NCI-H146 (cell line): Measurements from ENCODE around the gene MAN1C1.

Source experiments
- DNase-seq: peaks from one replicate; lab custom pipeline; 2025; lab: John Stamatoyannopoulos, UW

Gene MAN1C1

GRCh38 chr1:25616095-25616986, at the start of gene MAN1C1:
TSS of gene MAN1C1 (plus strand) at chr1:25616791. CDS start at chr1:25617798, 1,007 bp downstream.
- DNase-seq, result peak; percentile 91

- no peak for DNase-seq
These were observed 48.9 kb upstream of the MAN1C1 start for GRCh38 chr1:25567710-25568089.

DNA sequence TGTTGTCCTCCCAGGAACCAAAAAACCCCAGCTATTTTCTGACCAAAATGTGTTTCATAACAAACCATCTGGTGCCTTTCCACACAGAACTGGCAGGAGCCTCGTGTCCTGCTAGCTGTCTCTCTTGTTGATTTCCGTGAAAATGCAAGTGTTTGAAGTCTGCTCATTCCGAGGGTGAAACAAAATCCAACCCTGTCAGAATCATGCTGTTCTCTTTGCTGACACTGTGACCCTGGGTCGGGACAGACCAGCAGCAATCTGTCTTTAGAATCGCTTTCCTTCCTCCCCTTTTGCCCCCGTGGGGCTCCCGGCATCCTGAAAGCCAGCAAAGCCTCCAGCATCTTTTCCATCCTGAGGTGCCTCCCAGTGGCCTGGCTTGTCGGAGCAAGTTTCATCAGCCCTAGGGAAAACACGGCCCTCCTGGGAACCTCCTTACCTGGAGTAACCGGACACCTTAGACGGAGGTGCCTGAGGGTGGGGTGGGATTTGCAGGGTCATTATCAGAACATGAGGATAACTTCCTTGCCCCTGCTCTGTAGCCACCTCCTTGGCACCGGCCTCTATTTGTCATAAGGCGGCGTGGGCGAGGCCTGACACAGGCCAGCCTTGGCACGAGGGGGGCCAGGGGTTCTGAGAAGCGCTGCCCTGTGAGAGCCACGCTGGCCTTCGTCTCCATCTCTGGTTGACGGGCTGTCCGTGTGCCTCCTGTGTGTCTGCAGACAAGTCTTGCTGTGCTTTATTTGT, 48.3 kb upstream of the MAN1C1 start:
- DNase-seq, result no peak

GRCh38 chr1:25568834-25569596, 47.6 kb upstream of the MAN1C1 start:
- DNase-seq, result no peak

DNA sequence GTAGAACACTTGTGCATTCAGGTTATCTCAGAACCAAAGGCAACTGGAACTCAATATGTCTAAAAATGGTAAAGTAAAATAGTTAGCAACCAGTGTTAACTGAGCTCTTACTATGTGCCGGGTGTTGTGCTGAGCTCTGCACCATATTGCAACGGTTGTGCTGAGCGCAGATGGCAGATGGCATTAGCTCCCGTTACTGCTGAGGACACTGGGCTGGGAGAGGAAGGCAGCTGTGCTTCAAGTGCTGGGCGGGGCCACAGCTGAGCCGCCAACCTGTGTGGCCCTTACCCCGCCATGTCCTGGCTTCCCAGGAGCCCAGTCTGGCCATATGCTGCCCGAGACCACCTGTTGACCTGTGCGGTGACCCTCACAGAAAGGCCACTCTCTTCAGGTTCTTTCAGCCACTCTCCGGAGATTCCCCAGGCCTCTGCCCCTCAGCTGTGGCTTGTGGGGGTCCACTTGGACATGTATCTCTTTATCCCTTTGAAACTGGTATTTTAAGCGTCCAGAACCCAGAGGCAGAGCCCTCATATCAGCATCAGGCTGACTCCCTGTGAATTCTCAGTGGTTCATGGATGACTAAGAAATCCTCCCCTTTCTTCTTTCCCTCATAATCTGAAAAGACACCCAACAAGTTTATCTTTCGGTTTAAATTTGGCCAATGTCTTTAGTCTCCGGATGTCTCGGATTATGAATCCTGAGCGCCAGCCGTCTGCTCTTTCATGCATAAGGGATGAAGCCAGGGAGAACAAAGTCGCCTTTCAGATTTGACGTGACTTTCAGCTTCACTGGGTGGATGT, 46.8 kb upstream of the MAN1C1 start:
- peak; percentile 9 for DNase-seq

DNA sequence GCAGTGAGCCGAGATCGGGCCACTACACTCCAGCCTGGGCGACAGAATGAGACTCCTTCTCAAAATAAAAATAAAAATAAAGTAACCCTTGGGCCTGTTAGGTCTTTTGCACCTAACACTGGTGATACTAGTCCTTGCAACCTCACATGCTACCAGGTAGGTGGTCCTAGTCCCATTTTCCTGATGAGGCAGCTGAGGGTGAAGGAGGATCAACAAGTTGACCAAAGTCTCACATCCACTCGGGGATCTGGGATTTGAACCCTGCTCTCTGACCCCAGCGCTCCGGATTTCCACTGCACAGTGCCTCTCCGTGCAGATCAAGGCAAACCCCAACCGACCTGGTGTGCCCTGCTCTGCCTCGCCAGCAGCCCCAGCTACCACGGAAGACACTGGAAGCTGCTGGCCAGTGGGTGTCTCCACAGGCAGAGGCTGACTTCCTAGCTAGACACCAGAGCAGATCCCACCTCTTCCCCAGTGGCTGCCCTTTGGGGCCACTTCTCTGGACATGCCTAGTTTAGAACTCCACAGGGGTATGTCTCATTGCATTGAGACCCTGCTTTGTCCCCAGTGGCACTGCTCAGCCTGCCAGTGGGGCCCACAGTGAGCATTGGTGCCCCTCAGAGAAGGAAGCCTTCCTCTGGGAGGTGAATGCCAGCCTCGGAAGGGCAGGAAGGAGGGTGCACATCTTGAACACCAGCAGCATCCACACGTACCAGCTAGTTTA, 45.6 kb upstream of the MAN1C1 start:
- DNase-seq, result no peak

- DNase-seq, result no peak
These were observed 45.0 kb upstream of the MAN1C1 start for GRCh38 chr1:25571522-25571970.

DNA sequence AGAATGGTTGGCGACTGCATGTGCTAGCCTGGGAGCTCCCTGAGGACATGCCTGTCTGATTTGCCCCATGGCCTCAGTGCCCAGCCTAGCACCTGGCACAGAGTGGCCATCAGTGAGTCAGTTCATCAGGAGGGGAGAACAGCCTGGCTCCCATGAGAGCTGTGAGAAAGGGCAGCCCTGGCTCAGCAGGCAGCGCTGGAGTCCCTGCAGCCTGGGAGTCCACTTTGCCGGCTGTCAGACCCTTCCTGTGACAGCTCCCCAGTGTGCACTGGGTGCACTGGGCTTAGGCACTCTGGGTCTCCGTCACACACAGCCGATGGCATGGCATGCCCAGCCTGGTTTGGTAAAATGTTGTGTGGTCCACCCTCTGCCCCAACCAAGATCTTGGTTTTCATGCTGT, 44.5 kb upstream of the MAN1C1 start:
- DNase-seq, result no peak

DNA sequence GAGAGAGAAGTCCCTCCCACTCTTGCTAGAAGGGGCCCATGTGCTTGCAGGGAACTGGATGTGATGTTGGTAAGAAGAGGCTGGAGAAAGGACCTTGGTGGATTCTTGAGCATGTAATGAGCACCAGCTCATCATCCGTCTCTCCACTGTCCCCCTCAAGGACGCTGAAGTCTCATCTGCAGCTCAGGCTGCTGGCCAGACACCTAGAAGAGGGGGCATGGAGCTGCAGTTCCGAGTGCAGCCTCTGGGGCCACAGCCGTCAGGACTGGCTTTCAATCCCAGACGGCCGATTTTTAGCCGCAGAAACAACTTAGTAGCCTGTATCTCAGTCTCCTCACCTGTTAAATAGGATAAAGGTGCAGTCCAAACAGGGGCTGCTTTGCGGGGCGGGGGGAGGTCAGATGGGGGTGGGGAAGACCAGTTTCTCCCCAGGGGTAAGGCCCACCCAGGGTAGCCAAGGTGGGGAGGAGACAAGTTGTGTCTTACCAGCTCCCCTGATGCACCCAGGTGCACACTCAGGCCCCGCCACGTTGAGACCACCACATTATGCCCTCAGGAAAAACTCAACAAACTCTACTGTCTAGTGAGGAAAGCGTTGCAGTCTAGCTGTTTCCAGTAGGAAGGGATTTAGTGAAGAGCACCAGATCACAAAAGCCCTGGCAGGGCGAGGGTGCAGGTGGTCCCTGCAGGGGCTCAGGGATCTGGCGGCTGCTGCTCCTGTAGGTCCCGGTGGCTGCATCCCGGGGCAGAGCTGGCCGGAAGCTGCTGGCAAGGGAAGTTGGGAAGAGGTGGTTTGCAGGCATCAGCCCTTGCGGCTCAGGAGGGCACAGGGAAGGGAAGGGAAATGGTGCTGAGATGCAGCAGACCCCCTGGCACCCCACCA, 43.6 kb upstream of the MAN1C1 start:
- peak; percentile 48 for DNase-seq

DNA sequence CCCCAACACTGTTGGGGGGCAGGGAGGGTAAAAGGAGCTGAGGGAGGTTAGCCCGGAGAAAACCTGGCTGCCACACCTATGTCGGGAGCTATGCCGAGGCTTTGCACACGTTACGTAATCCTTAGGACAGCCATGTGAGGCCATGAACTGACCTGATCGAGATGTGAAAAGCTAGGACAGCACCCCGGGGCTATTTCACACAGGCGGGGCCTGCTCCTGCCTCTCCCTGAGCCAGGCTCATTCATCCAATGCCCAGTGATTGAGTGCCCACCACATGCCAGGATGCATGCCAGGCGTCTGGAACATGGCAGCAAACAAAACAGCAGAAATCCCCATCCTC, 43.0 kb upstream of the MAN1C1 start:
- DNase-seq, result peak; percentile 56

DNA sequence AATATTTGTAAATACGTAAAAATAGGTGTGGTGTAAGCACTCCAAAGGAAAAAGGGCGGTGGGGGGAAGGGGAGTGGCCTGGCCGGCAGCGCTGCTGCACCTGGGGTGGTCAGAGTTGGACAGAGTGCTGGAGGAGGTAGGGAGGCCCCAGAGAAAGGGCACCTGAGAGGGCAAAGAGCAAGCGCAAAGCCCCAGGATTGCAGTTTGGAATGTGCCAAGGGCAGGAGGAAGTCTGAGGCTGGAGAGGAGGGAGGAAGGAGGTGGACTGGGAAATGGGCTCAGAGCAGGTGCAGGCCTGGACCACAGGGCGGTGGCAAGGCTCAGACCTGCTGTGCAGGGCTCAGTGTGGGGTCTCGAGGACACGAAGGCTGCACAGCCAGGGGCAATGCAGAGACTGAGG, 42.6 kb upstream of the MAN1C1 start:
- DNase-seq, result peak; percentile 56

- no peak for DNase-seq
These were observed 41.4 kb upstream of the MAN1C1 start for GRCh38 chr1:25575191-25575590.

- no peak for DNase-seq
These were observed 40.0 kb upstream of the MAN1C1 start for GRCh38 chr1:25576459-25577133.

GRCh38 chr1:25577134-25577920, 39.3 kb upstream of the MAN1C1 start:
- DNase-seq, result no peak

DNA sequence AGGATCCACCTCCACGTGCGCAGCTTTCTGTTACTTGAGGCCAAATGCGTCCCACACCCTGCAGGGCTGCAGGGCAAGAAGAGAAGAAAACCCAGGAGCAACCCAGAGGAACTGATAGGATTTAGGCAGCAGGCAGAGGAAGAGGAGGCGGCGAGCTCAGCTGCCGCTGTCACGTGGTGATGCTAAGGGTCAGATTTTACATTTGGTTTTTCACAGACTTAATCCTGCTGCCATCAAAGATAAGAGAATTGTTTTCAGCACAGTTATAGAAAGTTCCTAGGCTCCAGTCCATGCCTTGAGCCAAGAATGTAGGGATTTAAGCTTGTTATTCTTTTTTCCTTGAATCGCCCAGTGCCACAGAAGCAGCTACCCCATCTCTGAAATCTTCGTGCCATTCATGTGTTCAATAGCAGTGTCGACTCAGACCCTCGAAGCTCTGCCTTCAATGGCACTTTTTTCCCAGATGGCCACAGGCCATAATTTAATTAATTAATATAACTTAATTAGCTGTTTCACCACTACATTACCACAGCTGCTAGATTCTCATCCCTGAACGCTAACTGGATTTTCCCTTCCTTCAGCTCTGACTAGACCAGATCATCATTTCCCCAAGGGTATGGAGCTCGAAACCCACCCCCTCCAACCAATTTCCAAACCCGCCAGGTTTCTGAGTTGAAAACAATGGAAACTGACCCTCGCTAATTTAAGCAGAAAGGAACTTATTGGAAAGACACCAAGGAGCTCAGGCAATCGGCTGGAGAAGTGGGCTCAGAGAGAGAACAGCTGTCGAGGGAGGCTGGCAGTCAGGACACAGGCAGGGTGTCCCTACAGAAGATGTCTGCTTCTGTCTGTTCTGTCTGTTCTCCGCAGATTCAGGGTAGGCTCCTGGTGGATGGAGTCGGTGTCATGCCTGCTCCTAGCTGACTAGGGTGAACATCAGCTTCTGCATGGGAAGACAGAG, 37.0 kb upstream of the MAN1C1 start:
- no peak for DNase-seq

DNA sequence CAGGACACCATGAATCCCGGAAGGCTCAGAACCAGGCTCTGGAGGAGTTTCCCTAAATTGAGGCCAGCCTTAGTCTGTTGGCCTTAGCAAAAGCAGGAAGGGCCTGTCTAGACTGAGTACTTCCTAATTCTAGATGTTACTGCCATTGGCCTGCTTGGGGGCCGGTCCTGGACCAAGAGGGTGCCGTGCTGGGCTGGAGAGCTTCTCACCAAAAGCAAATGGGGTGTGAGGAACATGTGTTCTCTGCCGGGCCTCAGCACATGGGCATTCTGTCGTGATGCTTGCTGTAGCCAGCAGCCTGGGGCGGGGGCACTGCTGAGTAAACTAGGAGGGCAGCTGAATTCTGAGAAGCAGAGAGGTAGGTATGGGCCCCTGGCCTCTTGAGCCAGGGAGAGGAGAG, 35.7 kb upstream of the MAN1C1 start:
- DNase-seq, result no peak

DNA sequence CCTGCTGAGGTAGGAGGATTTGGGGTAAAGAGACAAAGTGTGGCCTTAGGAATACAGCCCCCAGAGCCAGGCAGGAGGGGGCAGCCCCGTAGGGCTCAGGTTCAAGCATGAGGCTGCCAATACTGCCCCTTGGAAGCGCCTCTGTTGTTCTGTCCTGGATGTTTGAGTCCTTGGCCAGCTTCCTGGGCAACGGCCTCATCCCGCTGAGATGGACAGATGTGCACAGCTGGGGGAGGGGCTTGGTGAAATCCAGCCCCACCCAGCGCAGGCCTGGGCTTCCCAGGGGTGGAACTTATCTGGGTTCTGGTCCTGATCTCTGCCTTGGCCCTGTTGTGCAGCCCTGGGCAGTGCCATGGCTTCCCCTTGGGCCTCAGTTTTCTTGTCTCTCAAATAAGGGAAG, 34.8 kb upstream of the MAN1C1 start:
- no peak for DNase-seq
